ENCODE results near the gene CDSN.
"Not testable (repeated sequence)": the region's sequence is repeated elsewhere in the genome, so short reads cannot be mapped to it uniquely, and the experiment has no call there.

Gene CDSN, protein sequence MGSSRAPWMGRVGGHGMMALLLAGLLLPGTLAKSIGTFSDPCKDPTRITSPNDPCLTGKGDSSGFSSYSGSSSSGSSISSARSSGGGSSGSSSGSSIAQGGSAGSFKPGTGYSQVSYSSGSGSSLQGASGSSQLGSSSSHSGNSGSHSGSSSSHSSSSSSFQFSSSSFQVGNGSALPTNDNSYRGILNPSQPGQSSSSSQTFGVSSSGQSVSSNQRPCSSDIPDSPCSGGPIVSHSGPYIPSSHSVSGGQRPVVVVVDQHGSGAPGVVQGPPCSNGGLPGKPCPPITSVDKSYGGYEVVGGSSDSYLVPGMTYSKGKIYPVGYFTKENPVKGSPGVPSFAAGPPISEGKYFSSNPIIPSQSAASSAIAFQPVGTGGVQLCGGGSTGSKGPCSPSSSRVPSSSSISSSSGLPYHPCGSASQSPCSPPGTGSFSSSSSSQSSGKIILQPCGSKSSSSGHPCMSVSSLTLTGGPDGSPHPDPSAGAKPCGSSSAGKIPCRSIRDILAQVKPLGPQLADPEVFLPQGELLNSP

DNA sequence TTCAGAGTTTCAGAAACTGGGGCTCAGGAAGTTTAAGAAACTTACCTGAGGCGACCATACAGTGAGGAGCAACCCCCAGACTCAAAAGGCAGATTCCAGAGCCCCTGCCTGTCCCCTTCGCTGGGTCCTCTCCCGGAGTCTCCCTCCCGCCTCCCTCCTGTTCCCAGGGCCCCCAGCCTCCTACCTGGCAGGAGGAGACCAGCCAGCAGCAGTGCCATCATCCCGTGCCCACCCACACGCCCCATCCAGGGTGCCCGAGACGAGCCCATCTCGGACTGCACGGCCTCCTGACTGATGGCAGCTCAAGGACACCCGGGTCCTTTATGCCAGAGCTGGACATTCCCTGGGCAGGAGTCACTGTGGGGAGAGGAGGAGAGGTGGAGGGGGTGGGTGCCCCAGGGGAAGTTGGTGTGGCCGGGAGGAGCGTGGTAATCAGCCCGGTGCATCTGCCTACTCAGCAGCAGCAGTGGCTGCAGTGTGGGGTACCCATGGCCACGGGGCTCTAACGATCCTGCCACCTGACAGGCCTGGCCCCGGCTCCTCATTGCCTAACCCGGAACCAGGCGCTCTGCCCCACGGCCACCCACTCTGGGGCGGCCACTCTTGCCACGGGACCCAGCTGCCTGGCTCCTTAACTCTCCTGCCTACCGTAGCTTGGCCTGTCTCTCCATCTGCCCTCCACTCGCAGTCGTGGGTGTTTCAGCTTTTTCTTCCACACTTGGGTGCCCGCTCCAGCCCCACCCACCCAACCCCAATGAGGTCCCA, at the start of gene CDSN:
CDSN (minus strand) TSS at position 296 of the 765 bp plus-strand sequence; CDS start at position 269, 27 bp downstream.
- DNase-seq, result no peak

DNA sequence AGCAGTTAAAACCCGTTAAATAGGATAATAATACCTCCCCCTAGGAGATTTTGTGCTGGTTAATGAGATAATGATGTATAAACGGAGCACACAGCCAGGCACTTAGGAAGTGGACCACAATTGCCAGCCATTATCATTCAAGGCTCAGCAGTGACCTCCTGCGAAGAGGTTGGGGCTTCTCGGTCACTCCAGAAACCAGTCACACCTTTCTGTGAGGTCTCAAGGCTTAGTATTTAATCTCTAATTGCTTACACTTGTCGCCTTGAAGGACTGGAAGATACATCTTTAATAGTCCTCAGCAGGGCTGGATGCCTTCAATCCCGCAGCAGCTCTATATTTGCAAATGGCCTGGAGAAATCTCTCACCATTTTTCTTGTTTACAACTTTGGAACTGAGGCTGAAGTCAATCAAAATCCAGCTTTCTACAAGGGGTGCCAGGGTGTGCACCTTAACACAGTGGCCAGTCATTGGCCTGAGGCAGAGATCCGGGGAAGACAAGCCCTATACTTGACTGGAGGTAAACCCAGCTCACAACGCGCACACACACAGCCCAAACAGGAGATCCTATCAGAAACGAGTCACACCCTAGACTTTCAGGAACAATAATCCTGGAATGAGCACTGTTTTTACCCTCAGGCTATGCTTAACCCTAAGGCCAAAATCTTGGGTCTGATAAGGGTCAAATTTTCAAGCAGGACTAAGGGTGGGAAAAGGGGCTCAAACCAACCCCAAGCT, 49.0 kb upstream of the CDSN start:
- no peak for DNase-seq

DNA sequence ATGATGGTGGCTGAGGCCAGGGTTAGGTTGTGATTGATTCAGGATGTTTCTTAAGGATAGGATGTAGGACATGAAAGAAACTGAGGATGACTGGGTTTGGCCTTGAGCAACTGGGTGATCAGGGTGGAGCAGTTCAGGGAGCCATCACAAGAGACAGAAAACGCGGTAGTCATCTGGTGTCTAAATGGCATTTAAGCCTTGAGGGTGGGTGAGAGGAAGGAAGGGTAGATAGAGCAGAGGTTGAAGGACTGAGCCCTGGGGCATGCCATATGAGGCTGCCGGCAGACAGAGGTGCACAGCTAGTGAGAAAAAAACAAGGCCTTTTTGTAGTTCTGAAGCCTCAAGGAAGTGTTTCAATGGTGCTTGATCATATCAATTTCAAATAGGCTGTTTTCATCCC, 48.4 kb upstream of the CDSN start:
- no peak for DNase-seq

GRCh38 chr6:31165986-31166385, 45.7 kb upstream of the CDSN start:
- no peak for DNase-seq

DNA sequence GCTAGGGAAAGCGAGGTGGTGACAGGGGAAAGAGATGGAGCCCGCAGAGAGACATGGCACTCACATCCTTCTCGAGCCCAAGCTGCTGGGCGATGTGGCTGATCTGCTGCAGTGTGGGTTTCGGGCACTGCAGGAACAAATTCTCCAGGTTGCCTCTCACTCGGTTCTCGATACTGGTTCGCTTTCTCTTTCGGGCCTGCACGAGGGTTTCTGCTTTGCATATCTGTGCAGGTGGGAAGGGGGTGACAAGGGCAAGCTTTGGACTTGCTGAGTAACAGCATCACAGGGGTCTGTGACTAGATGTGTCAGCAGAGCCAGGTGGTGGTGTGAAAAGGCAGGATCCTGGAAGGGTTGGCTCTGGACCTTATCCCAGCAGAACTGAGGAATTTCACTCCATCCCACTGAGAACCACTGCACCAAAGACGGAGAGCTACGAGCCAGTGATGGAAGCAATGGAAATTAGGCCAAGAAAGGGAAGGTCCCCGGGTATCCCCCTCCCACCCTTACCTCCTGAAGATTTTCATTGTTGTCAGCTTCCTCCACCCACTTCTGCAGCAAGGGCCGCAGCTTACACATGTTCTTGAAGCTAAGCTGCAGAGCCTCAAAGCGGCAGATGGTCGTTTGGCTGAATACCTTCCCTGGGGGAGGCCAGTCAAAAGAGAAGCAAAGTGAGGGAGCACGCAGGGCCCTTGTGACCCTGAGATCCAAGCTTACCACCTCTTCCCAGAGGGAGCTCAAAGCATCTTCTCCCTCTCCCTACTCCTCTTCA, 45.0 kb upstream of the CDSN start:
- DNase-seq, result not testable (repeated sequence)

- not testable (repeated sequence) for DNase-seq
Measured at GRCh38 chr6:31164475-31165063, 44.3 kb upstream of the CDSN start.

GRCh38 chr6:31163922-31164321, 43.7 kb upstream of the CDSN start:
- DNase-seq, result no peak

GRCh38 chr6:31162463-31163165, 42.4 kb upstream of the CDSN start:
- DNase-seq, result no peak

DNA sequence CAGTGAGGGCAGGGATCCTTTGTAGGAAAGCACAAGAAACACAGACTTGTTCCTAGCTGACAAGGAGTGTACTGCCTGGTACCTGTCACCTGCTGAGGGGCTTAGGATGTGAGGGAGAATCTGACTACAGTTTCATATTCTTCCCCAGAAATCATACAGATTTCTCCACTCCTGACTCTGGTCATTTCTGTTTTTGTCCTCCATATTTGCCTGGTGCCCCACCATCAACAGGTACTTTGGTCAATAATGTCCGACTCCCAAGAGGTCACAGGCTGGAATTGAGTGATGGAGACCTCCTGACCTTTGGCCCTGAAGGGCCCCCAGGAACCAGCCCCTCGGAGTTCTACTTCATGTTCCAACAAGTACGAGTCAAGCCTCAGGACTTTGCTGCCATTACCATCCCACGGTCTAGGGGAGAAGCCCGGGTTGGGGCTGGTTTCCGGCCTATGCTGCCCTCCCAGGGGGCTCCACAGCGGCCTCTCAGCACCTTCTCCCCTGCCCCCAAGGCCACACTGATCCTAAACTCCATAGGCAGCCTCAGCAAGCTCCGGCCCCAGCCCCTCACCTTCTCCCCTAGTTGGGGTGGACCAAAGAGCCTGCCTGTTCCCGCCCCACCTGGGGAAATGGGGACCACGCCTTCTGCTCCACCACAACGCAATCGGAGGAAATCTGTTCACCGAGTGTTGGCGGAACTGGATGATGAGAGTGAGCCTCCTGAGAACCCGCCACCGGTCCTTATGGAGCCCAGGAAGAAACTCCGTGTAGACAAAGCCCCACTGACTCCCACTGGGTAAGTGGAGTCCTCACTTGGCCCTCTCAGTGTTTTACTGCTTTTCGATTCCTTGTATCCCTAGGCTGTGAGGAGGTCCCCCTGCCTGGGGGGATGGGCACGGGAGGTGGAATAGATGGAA, 41.2 kb upstream of the CDSN start:
- DNase-seq, result no peak

- DNase-seq, result peak; percentile 25
Measured at GRCh38 chr6:31158863-31159855, 38.9 kb upstream of the CDSN start.

- peak; percentile 99 for DNase-seq
Measured at GRCh38 chr6:31158140-31158862, 38.1 kb upstream of the CDSN start, which contains the start of gene TCF19. TCF19 (plus strand) TSS chr6:31158589; CDS start chr6:31159470, 881 bp downstream.

GRCh38 chr6:31157513-31158139, 37.4 kb upstream of the CDSN start, which contains the start of gene CCHCR1:
CCHCR1 (minus strand) TSS chr6:31157802; CDS start chr6:31157600, 202 bp downstream.
- no peak for DNase-seq

- DNase-seq, result no peak
Measured at GRCh38 chr6:31156641-31157040, 36.4 kb upstream of the CDSN start.

DNA sequence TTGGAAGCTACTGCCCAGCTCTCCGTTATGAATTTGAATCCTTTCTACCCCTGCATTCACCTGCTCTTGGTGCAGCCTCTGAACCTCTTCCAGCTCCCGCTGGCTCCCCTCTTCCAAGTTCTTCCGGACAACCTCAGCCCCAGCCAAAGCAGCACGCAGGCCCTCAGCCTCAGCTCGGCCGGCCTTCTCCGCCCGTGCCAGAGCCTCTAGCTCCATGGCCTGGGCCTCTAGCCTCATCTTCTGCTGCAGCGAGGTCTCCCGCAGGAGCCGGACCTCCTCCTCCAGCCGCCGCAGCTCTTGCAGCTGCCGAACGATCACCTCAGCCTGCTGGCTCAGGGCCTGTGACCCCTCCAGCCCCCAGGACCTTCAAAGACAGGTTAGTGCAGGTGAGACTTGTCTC, 34.2 kb upstream of the CDSN start:
- DNase-seq, result no peak

- DNase-seq, result no peak
Measured at GRCh38 chr6:31152781-31153180, 32.5 kb upstream of the CDSN start.

GRCh38 chr6:31149827-31150447, 29.7 kb upstream of the CDSN start:
- no peak for DNase-seq

DNA sequence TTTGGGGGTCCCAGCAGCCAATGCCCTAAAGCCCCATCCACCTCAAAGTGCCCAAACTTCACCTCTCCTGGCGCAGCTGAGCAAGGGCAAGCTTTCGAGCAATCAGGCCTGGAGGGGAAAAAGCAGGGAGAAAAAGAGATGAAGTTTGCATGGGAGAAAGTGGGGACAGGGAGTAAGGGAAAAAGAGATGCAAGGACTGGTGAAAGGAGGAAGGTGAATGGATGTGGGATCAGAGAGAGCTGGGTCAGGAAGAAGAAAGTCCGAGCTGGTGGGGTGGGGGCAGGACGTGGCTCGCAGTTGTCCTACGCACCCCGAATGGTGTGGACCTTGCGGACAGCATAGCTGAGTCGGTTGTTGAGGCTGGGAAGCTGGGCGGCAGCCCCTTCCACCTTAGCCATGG, 25.1 kb upstream of the CDSN start:
- no peak for DNase-seq
